Panc1 (cell line): ENCODE results near the gene CENPC. TPM values are rescaled to one million over a fixed set of nuclear protein-coding genes. Genes with fewer than 3 reads are reported as not detected.

Experiments used
- ATAC-seq: fragments of 200-7000 bp; cut with Tn5 transposase; 2 replicates; pipeline ENCODE4 v1.9.1; 2020; ENCODE audit warnings: mild to moderate bottlenecking, moderate library complexity
- BruUV-seq: library from RNA; stranded (reverse); fragments of 400-500 nt; replicated peaks from 2 replicates; lab custom pipeline; 2021; lab: Mats Ljungman, UMichigan
- CTCF ChIA-PET: fragments of 300-600 bp; sonication (Branson Sonifier 250); formaldehyde crosslinking; loops from one replicate; lab custom pipeline; 2022; ENCODE audit warnings: antibody characterized with exemption; lab: Charles Lee
- POLR2A ChIA-PET: fragments of 300-600 bp; sonication (Branson Sonifier 250); formaldehyde crosslinking; loops from one replicate; lab custom pipeline; 2022; ENCODE audit warnings: antibody characterized with exemption; lab: Charles Lee
- DNase-seq: peaks from one replicate; pipeline ENCODE4 v3.0.0-alpha.2; 2010; ENCODE audit warnings: low read depth, low spot score
- H3K27ac ChIP-seq: 2 replicates; pipeline ENCODE4 v1.5.1; 2011; ENCODE audit warnings: mild to moderate bottlenecking, low read length, inconsistent platforms
- H3K27me3 ChIP-seq: fragments of 200-500 bp; sonication (Bioruptor generic); 2 replicates; pipeline ENCODE4 v1.6.0; 2014; ENCODE audit warnings: low read length, inconsistent platforms; ENCODE audit not compliant: control insufficient read depth, insufficient read depth
- H3K36me3 ChIP-seq: fragments of 200-500 bp; sonication (Bioruptor generic); 2 replicates; pipeline ENCODE4 v1.5.1; 2014; ENCODE audit warnings: inconsistent platforms, mild to moderate bottlenecking, low read length, moderate library complexity; ENCODE audit not compliant: control insufficient read depth, insufficient read depth
- H3K4me1 ChIP-seq: 2 replicates; pipeline ENCODE4 v1.5.1; 2011; ENCODE audit warnings: inconsistent platforms, mild to moderate bottlenecking, low read length, moderate library complexity; ENCODE audit not compliant: control insufficient read depth, insufficient read depth
- H3K4me3 ChIP-seq, 2 experiments: 2 replicates each; pipeline ENCODE4 v1.5.1; 2011 to 2012; ENCODE audit warnings: low read depth in 2 of 2, low read length in 2 of 2, mild to moderate bottlenecking in 2 of 2, inconsistent platforms in 1 of 2, moderate library complexity in 1 of 2
- H3K9me3 ChIP-seq: fragments of 200-500 bp; sonication (Bioruptor generic); 2 replicates; pipeline ENCODE4 v1.5.1; 2014; ENCODE audit warnings: low read depth, mild to moderate bottlenecking, inconsistent platforms, low read length, moderate library complexity; ENCODE audit not compliant: control insufficient read depth, insufficient read depth
- POLR2AphosphoS5 ChIP-seq: IDR thresholded peaks from 2 replicates; pipeline ENCODE4 v1.6.1; 2012; ENCODE audit warnings: mild to moderate bottlenecking, low read depth, low read length, moderate library complexity
- SIN3A ChIP-seq: IDR thresholded peaks from 2 replicates; pipeline ENCODE4 v1.6.1; 2012; ENCODE audit warnings: low read depth, mild to moderate bottlenecking, low read length, moderate library complexity, borderline replicate concordance; ENCODE audit not compliant: insufficient read depth
- TCF7L2 ChIP-seq: IDR thresholded peaks from 2 replicates; pipeline ENCODE4 v1.6.1; 2011; ENCODE audit warnings: mild to moderate bottlenecking, low read depth, low read length, inconsistent platforms
- in situ Hi-C: cut with HindIII; loops from 2 replicates; pipeline ENCODE4 v1.10.0; 2016; ENCODE audit warnings: low sequenced_read_pairs, low pct_unique_long_range_greater_than_20kb
- intact Hi-C: fragments of 100-400 bp; cut with micrococcal nuclease; formaldehyde crosslinking; loops from one replicate; pipeline ENCODE4 v1.10.0; 2022; ENCODE audit not compliant: unreplicated experiment
- total RNA-seq: library from RNA; stranded (reverse); gene quantifications from one replicate; pipeline ENCODE4 v1.2.1, GENCODE V29; 2021; ENCODE audit not compliant: unreplicated experiment
- TF ChIP-seq, protein P1 (sequence below): fragments of 450-650 bp; IDR thresholded peaks from 2 replicates; pipeline ENCODE4 v1.5.1; 2017; ENCODE audit warnings: mild to moderate bottlenecking
- TF ChIP-seq, protein P2 (sequence below), 2 experiments: IDR thresholded peaks; 2 replicates each; pipeline ENCODE4 v1.6.1; 2011 to 2012; ENCODE audit warnings: low read depth in 2 of 2, control low read depth in 1 of 2, low read length in 1 of 2, mild to moderate bottlenecking in 1 of 2, moderate library complexity in 1 of 2; ENCODE audit not compliant: insufficient read depth in 1 of 2

CENPC gene
- total RNA-seq, 1 experiment from 2014 or later: 10.1 TPM

DNA sequence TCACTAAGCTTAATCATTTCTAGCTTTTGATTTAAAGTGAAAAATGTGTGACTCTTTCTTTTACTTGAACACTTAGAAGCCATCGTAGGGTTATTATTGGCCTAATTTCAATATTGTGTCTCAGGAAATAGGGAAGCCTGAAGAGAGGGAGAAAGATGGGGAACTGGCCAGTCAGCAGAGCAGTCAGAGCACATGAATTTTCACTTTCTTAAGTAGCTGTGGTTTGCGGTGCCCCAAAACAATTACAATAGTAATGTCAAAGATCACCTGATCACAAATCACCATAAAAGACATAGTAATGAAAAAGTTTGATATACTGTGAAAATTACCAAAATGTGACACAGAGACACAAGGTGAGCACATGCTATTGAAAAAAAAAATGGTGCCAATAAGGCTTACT lies 45.5 kb downstream of the CENPC start:
- Histone ChIP-seq H3K9me3 (no peaks in the 10 kb centered on the region), H3K4me3 (no peak overlapping the region), H3K27ac (no peak overlapping the region), H3K27me3 (no peaks in the 10 kb centered on the region), H3K36me3 (no peaks in the 10 kb centered on the region; the same call in 1 of the 2 replicates), H3K4me1 (no peaks in the 10 kb centered on the region)
- ChIA-PET POLR2A (no interaction called here), CTCF (no interaction called here)
- DNase-seq: no peak
- ATAC-seq: no peak
- in situ Hi-C loops (no loop called here), intact Hi-C loops (no loop called here)
- TF ChIP-seq, protein P1, sequence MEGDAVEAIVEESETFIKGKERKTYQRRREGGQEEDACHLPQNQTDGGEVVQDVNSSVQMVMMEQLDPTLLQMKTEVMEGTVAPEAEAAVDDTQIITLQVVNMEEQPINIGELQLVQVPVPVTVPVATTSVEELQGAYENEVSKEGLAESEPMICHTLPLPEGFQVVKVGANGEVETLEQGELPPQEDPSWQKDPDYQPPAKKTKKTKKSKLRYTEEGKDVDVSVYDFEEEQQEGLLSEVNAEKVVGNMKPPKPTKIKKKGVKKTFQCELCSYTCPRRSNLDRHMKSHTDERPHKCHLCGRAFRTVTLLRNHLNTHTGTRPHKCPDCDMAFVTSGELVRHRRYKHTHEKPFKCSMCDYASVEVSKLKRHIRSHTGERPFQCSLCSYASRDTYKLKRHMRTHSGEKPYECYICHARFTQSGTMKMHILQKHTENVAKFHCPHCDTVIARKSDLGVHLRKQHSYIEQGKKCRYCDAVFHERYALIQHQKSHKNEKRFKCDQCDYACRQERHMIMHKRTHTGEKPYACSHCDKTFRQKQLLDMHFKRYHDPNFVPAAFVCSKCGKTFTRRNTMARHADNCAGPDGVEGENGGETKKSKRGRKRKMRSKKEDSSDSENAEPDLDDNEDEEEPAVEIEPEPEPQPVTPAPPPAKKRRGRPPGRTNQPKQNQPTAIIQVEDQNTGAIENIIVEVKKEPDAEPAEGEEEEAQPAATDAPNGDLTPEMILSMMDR: no peak
- TF ChIP-seq, protein P2, sequence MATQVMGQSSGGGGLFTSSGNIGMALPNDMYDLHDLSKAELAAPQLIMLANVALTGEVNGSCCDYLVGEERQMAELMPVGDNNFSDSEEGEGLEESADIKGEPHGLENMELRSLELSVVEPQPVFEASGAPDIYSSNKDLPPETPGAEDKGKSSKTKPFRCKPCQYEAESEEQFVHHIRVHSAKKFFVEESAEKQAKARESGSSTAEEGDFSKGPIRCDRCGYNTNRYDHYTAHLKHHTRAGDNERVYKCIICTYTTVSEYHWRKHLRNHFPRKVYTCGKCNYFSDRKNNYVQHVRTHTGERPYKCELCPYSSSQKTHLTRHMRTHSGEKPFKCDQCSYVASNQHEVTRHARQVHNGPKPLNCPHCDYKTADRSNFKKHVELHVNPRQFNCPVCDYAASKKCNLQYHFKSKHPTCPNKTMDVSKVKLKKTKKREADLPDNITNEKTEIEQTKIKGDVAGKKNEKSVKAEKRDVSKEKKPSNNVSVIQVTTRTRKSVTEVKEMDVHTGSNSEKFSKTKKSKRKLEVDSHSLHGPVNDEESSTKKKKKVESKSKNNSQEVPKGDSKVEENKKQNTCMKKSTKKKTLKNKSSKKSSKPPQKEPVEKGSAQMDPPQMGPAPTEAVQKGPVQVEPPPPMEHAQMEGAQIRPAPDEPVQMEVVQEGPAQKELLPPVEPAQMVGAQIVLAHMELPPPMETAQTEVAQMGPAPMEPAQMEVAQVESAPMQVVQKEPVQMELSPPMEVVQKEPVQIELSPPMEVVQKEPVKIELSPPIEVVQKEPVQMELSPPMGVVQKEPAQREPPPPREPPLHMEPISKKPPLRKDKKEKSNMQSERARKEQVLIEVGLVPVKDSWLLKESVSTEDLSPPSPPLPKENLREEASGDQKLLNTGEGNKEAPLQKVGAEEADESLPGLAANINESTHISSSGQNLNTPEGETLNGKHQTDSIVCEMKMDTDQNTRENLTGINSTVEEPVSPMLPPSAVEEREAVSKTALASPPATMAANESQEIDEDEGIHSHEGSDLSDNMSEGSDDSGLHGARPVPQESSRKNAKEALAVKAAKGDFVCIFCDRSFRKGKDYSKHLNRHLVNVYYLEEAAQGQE (IDR thresholded peaks at IDR 0.05; ENCODE audit: insufficient read depth in 1 of 2, low read depth in 2 of 2, low read length in 1 of 2): no peak
- TF ChIP-seq SIN3A: no peak
- TF ChIP-seq POLR2AphosphoS5: no peak
- TF ChIP-seq TCF7L2: no peak
- BruUV-seq: no TSS peak

GRCh38 chr4:67483868-67484602 lies 61.3 kb downstream of the CENPC start:
- ChIA-PET CTCF (no interaction called here), POLR2A (no interaction called here)
- Histone ChIP-seq H3K4me1 (no peaks in the 10 kb centered on the region), H3K36me3 (no peaks in the 10 kb centered on the region; the same call in 1 of the 2 replicates), H3K4me3 (no peak overlapping the region), H3K27ac (no peak overlapping the region), H3K27me3 (no peaks in the 10 kb centered on the region), H3K9me3 (no peaks in the 10 kb centered on the region)
- intact Hi-C loops: no loop called here
- TF ChIP-seq SIN3A: no peak
- TF ChIP-seq, protein P1: no peak
- no peak for TF ChIP-seq TCF7L2
- no peak for TF ChIP-seq POLR2AphosphoS5
- TF ChIP-seq, protein P2 (IDR thresholded peaks at IDR 0.05; ENCODE audit: insufficient read depth in 1 of 2, low read depth in 2 of 2, low read length in 1 of 2): no peak
- BruUV-seq: no TSS peak
- no peak for ATAC-seq
- DNase-seq: no peak
- in situ Hi-C loops: no loop called here
